Effector CD4-positive, alpha-beta T cell (primary cell): Measurements from ENCODE around the gene CDCA7.
"Not testable (repeated sequence)": the region's sequence is repeated elsewhere in the genome, so short reads cannot be mapped to it uniquely, and the experiment has no call there.

ENCODE experiments used
- DNase-seq: peaks from one replicate; pipeline ENCODE4 v3.0.0-alpha.2; 2020
- total RNA-seq: gene quantifications from one replicate; lab custom pipeline; 2026; lab: John Stamatoyannopoulos, UW

Gene CDCA7
- 11.3 reads per million, percentile 34 among the genes with 10 or more reads in this experiment for total RNA-seq

- peak; percentile 9 for DNase-seq
Measured at GRCh38 chr2:173354582-173355131, at the start of gene CDCA7. Gene CDCA7 (plus strand): TSS chr2:173354872. CDS start chr2:173354964, 92 bp downstream.

- no peak for DNase-seq
Measured at GRCh38 chr2:173305303-173305702, 49.4 kb upstream of the CDCA7 start.

- no peak for DNase-seq
Measured at GRCh38 chr2:173307293-173307692, 47.4 kb upstream of the CDCA7 start.

- DNase-seq, result not testable (repeated sequence)
Measured at GRCh38 chr2:173309370-173309769, 45.3 kb upstream of the CDCA7 start.

- DNase-seq, result no peak
Measured at GRCh38 chr2:173311844-173312606, 42.6 kb upstream of the CDCA7 start.

- no peak for DNase-seq
Measured at GRCh38 chr2:173323371-173323770, 31.3 kb upstream of the CDCA7 start.

- no peak for DNase-seq
Measured at GRCh38 chr2:173326806-173327205, 27.9 kb upstream of the CDCA7 start.

GRCh38 chr2:173327421-173327820 is 27.3 kb upstream of the CDCA7 start:
- DNase-seq, result no peak

GRCh38 chr2:173333003-173333402 is 21.7 kb upstream of the CDCA7 start:
- not testable (repeated sequence) for DNase-seq

GRCh38 chr2:173339807-173340206 is 14.9 kb upstream of the CDCA7 start:
- DNase-seq, result no peak

GRCh38 chr2:173343921-173344320 is 10.8 kb upstream of the CDCA7 start:
- DNase-seq, result no peak

GRCh38 chr2:173346035-173346434 is 8.6 kb upstream of the CDCA7 start:
- no peak for DNase-seq

GRCh38 chr2:173347305-173348168 is 7.1 kb upstream of the CDCA7 start:
- no peak for DNase-seq

- no peak for DNase-seq
Measured at GRCh38 chr2:173349287-173349686, 5.4 kb upstream of the CDCA7 start.

- no peak for DNase-seq
Measured at GRCh38 chr2:173350383-173350782, 4.3 kb upstream of the CDCA7 start.

GRCh38 chr2:173351879-173352278 is 2.8 kb upstream of the CDCA7 start:
- no peak for DNase-seq

GRCh38 chr2:173353556-173353955 is 1.1 kb upstream of the CDCA7 start:
- no peak for DNase-seq

GRCh38 chr2:173354073-173354581 is 545 bp upstream of the CDCA7 start:
- no peak for DNase-seq

GRCh38 chr2:173355132-173355865 is 627 bp downstream of the CDCA7 start:
- DNase-seq, result peak; percentile 3

GRCh38 chr2:173355866-173356508 is 1.3 kb downstream of the CDCA7 start:
- no peak for DNase-seq

GRCh38 chr2:173357346-173357745 is 2.7 kb downstream of the CDCA7 start:
- no peak for DNase-seq

- no peak for DNase-seq
Measured at GRCh38 chr2:173358616-173359015, 3.9 kb downstream of the CDCA7 start.
